Erythroblast (primary cell): ENCODE data around the gene PPARGC1A.

Source experiments
- GATA1 ChIP-seq: IDR thresholded peaks from 2 replicates; pipeline ENCODE4 v1.6.1; 2011; ENCODE audit warnings: low read depth, mild to moderate bottlenecking, control low read depth, low read length, moderate library complexity
- POLR2A ChIP-seq: IDR thresholded peaks from 2 replicates; pipeline ENCODE4 v1.6.1; 2011; ENCODE audit warnings: mild to moderate bottlenecking, low read length

DNA sequence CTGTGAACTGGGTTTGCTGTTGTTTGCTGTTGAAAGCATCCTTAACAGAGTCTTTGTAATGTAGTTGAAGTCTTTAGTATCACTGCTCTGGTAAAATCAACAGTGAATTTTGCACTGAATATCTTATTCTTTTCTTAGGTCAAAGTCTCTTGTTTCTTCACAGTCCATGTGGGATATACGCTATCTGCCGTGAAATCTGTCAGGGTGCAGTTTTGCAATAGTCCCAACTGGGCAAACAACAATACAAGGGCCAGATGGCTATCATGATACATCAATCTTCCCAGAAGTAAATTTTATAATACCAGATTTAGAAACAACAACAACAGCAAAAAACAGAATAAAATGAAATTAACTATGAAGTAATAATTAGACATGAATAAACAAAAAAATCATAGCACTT, 123.5 kb downstream of the PPARGC1A start:
- TF ChIP-seq POLR2A (no peak), GATA1 (no peak)
